H1 (cell line): ENCODE results near the gene PLSCR3. TPM values are rescaled to one million over a fixed set of nuclear protein-coding genes. Genes with fewer than 3 reads are reported as not detected.

Source experiments
- CTCF ChIA-PET: fragments of 300-600 bp; sonication (Branson Sonifier 250); formaldehyde crosslinking; loops from one replicate; lab custom pipeline; 2021; ENCODE audit not compliant: partially characterized antibody; lab: Charles Lee
- POLR2A ChIA-PET: fragments of 300-600 bp; sonication (Branson Sonifier 250); formaldehyde crosslinking; loops from one replicate; lab custom pipeline; 2021; ENCODE audit warnings: inconsistent platforms; ENCODE audit not compliant: partially characterized antibody; lab: Charles Lee
- DNase-seq, 2 experiments: peaks; one replicate each; pipeline versions ENCODE4 v3.0.0 to v3.0.0-alpha.2; 2010 to 2022; ENCODE audit warnings: low spot score in 2 of 2, low read depth in 1 of 2, mixed read lengths in 1 of 2
- FAIRE-seq: peaks from 2 replicates; lab custom pipeline; 2011; peaks lifted over from hg19 to GRCh38; lab: Jason Lieb, UNC
- H2AFZ ChIP-seq: 2 replicates; pipeline ENCODE4 v1.8.1; 2012; ENCODE audit warnings: low read length, inconsistent platforms
- H2AK5ac ChIP-seq: 2 replicates; pipeline ENCODE4 v1.6.1; 2013; ENCODE audit warnings: low read depth, low read length
- H2BK120ac ChIP-seq: replicated peaks from 2 replicates; pipeline ENCODE3; 2013; ENCODE audit warnings: low read depth, low read length, inconsistent platforms
- H2BK12ac ChIP-seq: 2 replicates; pipeline ENCODE4 v1.6.1; 2013; ENCODE audit warnings: low read depth, low read length
- H2BK15ac ChIP-seq: 2 replicates; pipeline ENCODE4 v1.6.1; 2013; ENCODE audit warnings: low read length
- H2BK20ac ChIP-seq: 2 replicates; pipeline ENCODE4 v1.6.1; 2013; ENCODE audit warnings: low read length
- H2BK5ac ChIP-seq: 2 replicates; pipeline ENCODE4 v1.6.1; 2013; ENCODE audit warnings: low read depth, low read length
- H3K14ac ChIP-seq: 2 replicates; pipeline ENCODE4 v1.6.1; 2013; ENCODE audit warnings: inconsistent platforms; ENCODE audit not compliant: insufficient read length
- H3K18ac ChIP-seq: 2 replicates; pipeline ENCODE4 v1.6.1; 2013; ENCODE audit warnings: low read length; ENCODE audit errors: extremely low read depth
- H3K23ac ChIP-seq: 2 replicates; pipeline ENCODE4 v1.6.1; 2013; ENCODE audit warnings: inconsistent platforms; ENCODE audit not compliant: insufficient read length
- H3K23me2 ChIP-seq: 2 replicates; pipeline ENCODE4 v1.6.1; 2013; ENCODE audit warnings: low read depth, low read length
- H3K27ac ChIP-seq: 2 replicates; pipeline ENCODE4 v1.6.1; 2011; ENCODE audit warnings: low read depth, low read length, inconsistent platforms
- H3K27me3 ChIP-seq, 4 experiments: replicated peaks in 1 of 4; 1 replicate in 1 of 4; 2 replicates in 3 of 4; pipeline versions ENCODE4 v1.6.1 to v1.8.1; 2011 to 2013; ENCODE audit warnings: low read length in 3 of 4, mild to moderate bottlenecking in 3 of 4, inconsistent platforms in 2 of 4, mixed read lengths in 2 of 4, moderate library complexity in 1 of 4; ENCODE audit not compliant: control insufficient read depth in 3 of 4, insufficient read depth in 3 of 4; ENCODE audit errors: extremely low read depth in 1 of 4
- H3K36me3 ChIP-seq, 4 experiments: 2 replicates each; pipeline versions ENCODE4 v1.6.1 to v1.8.1; 2011 to 2013; ENCODE audit warnings: mild to moderate bottlenecking in 4 of 4, low read length in 3 of 4, moderate library complexity in 2 of 4, control low read depth in 1 of 4, inconsistent platforms in 1 of 4; ENCODE audit not compliant: insufficient read depth in 4 of 4, control insufficient read depth in 2 of 4
- H3K4ac ChIP-seq: replicated peaks from 2 replicates; pipeline ENCODE3; 2013; ENCODE audit warnings: low read length, low read depth, mixed read lengths, inconsistent platforms; ENCODE audit not compliant: insufficient read length
- H3K4me1 ChIP-seq, 4 experiments: replicated peaks in 1 of 4; 1 replicate in 1 of 4; 2 replicates in 3 of 4; pipeline versions ENCODE4 v1.6.1 to v1.8.1; 2011 to 2013; ENCODE audit warnings: low read length in 3 of 4, inconsistent platforms in 2 of 4, mixed read lengths in 1 of 4; ENCODE audit not compliant: insufficient read depth in 4 of 4, control insufficient read depth in 3 of 4
- H3K4me2 ChIP-seq, 2 experiments: 2 replicates each; pipeline versions ENCODE4 v1.6.1 to v1.8.1; 2011 to 2013; ENCODE audit warnings: low read depth in 2 of 2, low read length in 2 of 2, control low read depth in 1 of 2, inconsistent platforms in 1 of 2, mild to moderate bottlenecking in 1 of 2; ENCODE audit not compliant: insufficient read depth in 1 of 2
- H3K4me3 ChIP-seq, 4 experiments: fragments of 200-600, 300-600 bp in 1 of 4; sonication (generic), shearing (Covaris generic), sonication (Bioruptor Twin) in 1 of 4; 2 replicates each; pipeline versions ENCODE4 v1.5.1 to v1.8.1; 2011 to 2016; ENCODE audit warnings: low read length in 4 of 4, low read depth in 3 of 4, control low read depth in 2 of 4, inconsistent platforms in 2 of 4, mild to moderate bottlenecking in 2 of 4, mixed read lengths in 1 of 4, moderate library complexity in 1 of 4; ENCODE audit not compliant: insufficient read depth in 2 of 4; ENCODE audit errors: extremely low read depth in 1 of 4
- H3K56ac ChIP-seq: replicated peaks from 2 replicates; pipeline ENCODE3; 2013; ENCODE audit warnings: low read depth, mild to moderate bottlenecking, mixed read lengths, low read length, inconsistent platforms; ENCODE audit not compliant: insufficient read length
- H3K79me1 ChIP-seq: 2 replicates; pipeline ENCODE4 v1.6.1; 2013; ENCODE audit warnings: low read depth, low read length, control low read depth
- H3K79me2 ChIP-seq, 2 experiments: 2 replicates each; pipeline versions ENCODE4 v1.6.1 to v1.8.1; 2012 to 2013; ENCODE audit warnings: low read length in 2 of 2, mild to moderate bottlenecking in 2 of 2, inconsistent platforms in 1 of 2; ENCODE audit not compliant: insufficient read depth in 2 of 2, control insufficient read depth in 1 of 2
- H3K9ac ChIP-seq, 4 experiments: replicated peaks in 1 of 4; 1 replicate in 1 of 4; 2 replicates in 3 of 4; pipeline versions ENCODE4 v1.6.1 to v1.8.1; 2011 to 2013; ENCODE audit warnings: low read depth in 3 of 4, low read length in 3 of 4, control low read depth in 2 of 4, mild to moderate bottlenecking in 2 of 4, moderate library complexity in 2 of 4, inconsistent platforms in 1 of 4; ENCODE audit errors: extremely low read depth in 1 of 4
- H3K9me3 ChIP-seq, 2 experiments: 2 replicates each; pipeline versions ENCODE4 v1.6.1 to v1.8.1; 2012 to 2013; ENCODE audit warnings: mild to moderate bottlenecking in 2 of 2, moderate library complexity in 2 of 2, control low read depth in 1 of 2, inconsistent platforms in 1 of 2, low read depth in 1 of 2, low read length in 1 of 2, mixed read lengths in 1 of 2; ENCODE audit not compliant: insufficient read depth in 2 of 2
- H4K20me1 ChIP-seq, 2 experiments: replicated peaks in 1 of 2; 2 replicates each; pipeline versions ENCODE3 to v1.8.1; 2011 to 2013; ENCODE audit warnings: inconsistent platforms in 2 of 2, low read length in 2 of 2, mild to moderate bottlenecking in 1 of 2; ENCODE audit not compliant: insufficient read depth in 2 of 2, control insufficient read depth in 1 of 2
- H4K5ac ChIP-seq: 2 replicates; pipeline ENCODE4 v1.6.1; 2013; ENCODE audit warnings: low read length, low read depth, mixed read lengths, inconsistent platforms; ENCODE audit not compliant: insufficient read length
- H4K8ac ChIP-seq: 2 replicates; pipeline ENCODE4 v1.8.0; 2013; ENCODE audit warnings: mild to moderate bottlenecking, moderate library complexity, low read length, inconsistent platforms; ENCODE audit not compliant: insufficient read depth; ENCODE audit errors: extremely low read depth
- H4K91ac ChIP-seq: replicated peaks from 2 replicates; pipeline ENCODE3; 2013; ENCODE audit warnings: low read length, mixed read lengths, inconsistent platforms; ENCODE audit not compliant: insufficient read length
- BACH1 ChIP-seq: IDR thresholded peaks from 2 replicates; pipeline ENCODE4 v1.6.1; 2012; ENCODE audit warnings: low read length, improper control_type of control experiment
- CBX8 ChIP-seq: fragments of 300-800, 300-1000 bp; sonication (generic); IDR thresholded peaks from 2 replicates; pipeline ENCODE4 v1.7.1; 2016; ENCODE audit warnings: low read depth, low read length, borderline replicate concordance
- CREB1 ChIP-seq: IDR thresholded peaks from 2 replicates; pipeline ENCODE4 v1.6.1; 2012; ENCODE audit warnings: inconsistent platforms
- EGR1 ChIP-seq: IDR thresholded peaks from 2 replicates; pipeline ENCODE4 v1.6.1; 2011; ENCODE audit warnings: low read depth, low read length, borderline replicate concordance
- GTF2F1 ChIP-seq: IDR thresholded peaks from 2 replicates; pipeline ENCODE4 v1.6.1; 2012; ENCODE audit warnings: low read depth, low read length, improper control_type of control experiment, borderline replicate concordance
- KDM5A ChIP-seq: fragments of 200-600 bp; IDR thresholded peaks from 2 replicates; pipeline ENCODE4 v1.7.1; 2012; ENCODE audit warnings: mild to moderate bottlenecking, low read length, inconsistent platforms, mixed read lengths
- NANOG ChIP-seq: IDR thresholded peaks from 2 replicates; pipeline ENCODE4 v1.6.1; 2011; ENCODE audit warnings: low read length, low read depth, mild to moderate bottlenecking, inconsistent platforms; ENCODE audit not compliant: insufficient read depth, poor library complexity, severe bottlenecking
- POU5F1 ChIP-seq: IDR thresholded peaks from 2 replicates; pipeline ENCODE4 v1.6.1; 2011; ENCODE audit warnings: low read depth, mild to moderate bottlenecking, low read length, moderate library complexity
- RBBP5 ChIP-seq: IDR thresholded peaks from 2 replicates; pipeline ENCODE4 v1.7.1; 2012; ENCODE audit warnings: low read depth, mild to moderate bottlenecking, inconsistent platforms, low read length, moderate library complexity, borderline replicate concordance
- SP1 ChIP-seq: IDR thresholded peaks from 2 replicates; pipeline ENCODE4 v1.6.1; 2011; ENCODE audit warnings: low read depth, low read length
- TBP ChIP-seq: IDR thresholded peaks from 2 replicates; pipeline ENCODE4 v1.6.1; 2011; ENCODE audit warnings: low read depth, low read length, improper control_type of control experiment
- TCF12 ChIP-seq: IDR thresholded peaks from 2 replicates; pipeline ENCODE4 v1.6.1; 2011; ENCODE audit warnings: low read depth, mild to moderate bottlenecking, low read length
- YY1 ChIP-seq: IDR thresholded peaks from 2 replicates; pipeline ENCODE4 v1.6.1; 2011; ENCODE audit warnings: low read depth, mild to moderate bottlenecking, low read length
- WGBS, 2 experiments: shearing (Covaris generic) in 1 of 2; methylation state at CpG; one replicate each; pipeline versions ENCODE4 v1.1.6 to v1.1.7; 2013 to 2015; ENCODE audit warnings: low lambda C conversion rate in 2 of 2, mixed read lengths in 2 of 2, inconsistent platforms in 1 of 2, low coverage in 1 of 2, missing lambda C conversion rate in 1 of 2; ENCODE audit not compliant: insufficient replicate concordance in 2 of 2, insufficient coverage in 1 of 2, insufficient read length in 1 of 2; ENCODE audit errors: extremely low coverage in 1 of 2, missing lambda C conversion rate in 1 of 2; 5-methylcytosine and 5-hydroxymethylcytosine counted together
- polyA plus RNA-seq, 7 experiments: library from polyadenylated mRNA; depleted of rRNA in 3 of 7; stranded (reverse) in 5 of 7; unstranded in 2 of 7; fragments of >200 nt in 5 of 7; fragments of 200-250 nt in 2 of 7; gene quantifications; 1 replicate in 5 of 7; 2 replicates in 1 of 7; 4 replicates in 1 of 7; pipeline versions ENCODE4 v1.2.1 to v1.2.3, GENCODE V29; 2011 to 2013; ENCODE audit warnings: missing spikeins in 2 of 7, mixed read lengths in 2 of 7
- total RNA-seq: library from RNA; stranded (reverse); fragmentation: NEBNext Ultra II Directional; extraction: Animal tissue kit (Norgen Biotek cat#: 25700); gene quantifications from 2 replicates; pipeline ENCODE4 v1.2.1, GENCODE V29; 2021

PLSCR3 gene
- total and polyA plus RNA-seq, 2 of the 8 experiments (the other 6 are each of a cell fraction or from before 2014, with no cell fraction given): 36.1 to 38.7 TPM

- Histone ChIP-seq H3K23me2 (peaks cover 31% of the 10 kb centered on the region), H3K14ac (no peak overlapping the region), H3K9ac (peak overlapping the region in 1 of 4 experiments; percentile 3; a peak in 3 of 7 replicates), H2BK5ac (peak overlapping the region; percentile 80; the same call in 1 of the 2 replicates), H3K79me2 (no peaks in the 10 kb centered on the region), H2BK15ac (no peak overlapping the region), H2BK20ac (peak overlapping the region; percentile 82; the same call in 1 of the 2 replicates), H3K36me3 (no peaks in the 10 kb centered on the region), H3K79me1 (no peaks in the 10 kb centered on the region), H4K20me1 (no peaks in the 10 kb centered on the region), H2BK120ac (no peak overlapping the region), H3K4me2 (peak overlapping the region; percentile 91), H2AFZ (no peak overlapping the region), H3K56ac (no peak overlapping the region), H3K27ac (no peak overlapping the region), H4K91ac (peak overlapping the region; percentile 94), H2BK12ac (peak overlapping the region; percentile 99), H4K8ac (peak overlapping the region; percentile 30; the same call in 1 of the 2 replicates), H3K18ac (peak overlapping the region; percentile 97), H3K27me3 (peaks cover 2 to 19% (median 12%) of the 10 kb centered on the region in 4 experiments; a peak in 6 of 7 replicates), H3K4me3 (peak overlapping the region; percentile 50 to 83 (median 67)), H4K5ac (no peak overlapping the region), H3K4ac (peak overlapping the region; percentile 24), H3K9me3 (no peaks in the 10 kb centered on the region), H3K4me1 (peaks cover 0 to 29% (median 15%) of the 10 kb centered on the region in 4 experiments; a peak in 6 of 7 replicates), H3K23ac (no peak overlapping the region), H2AK5ac (peak overlapping the region; percentile 48; the same call in 1 of the 2 replicates)
- 4% methylated on average over 18 of the region's 48 CpGs; no CpG with 5 or more reads in 1 of the 2 experiments for WGBS, 2 experiments
- ChIA-PET CTCF (interaction anchor here (0.7 to 5.1 kb wide), 16 partner anchors 8 to 84 kb away, joined by 3 to 56 read pairs (median 8); partner anchors contain the start of genes KCTD11, TMEM256, TMEM95 and ZBTB4), POLR2A (interaction anchor here (0.9 to 15.5 kb wide), 11 partner anchors 7 to 249 kb away, joined by 3 to 339 read pairs (median 5); partner anchors contain the start of genes CHRNB1, NEURL4, NLGN2 and POLR2A)
- DNase-seq (peak in 1 of 2 experiments; percentile 93), FAIRE-seq (no peak)
- TF ChIP-seq GTF2F1: no peak
- TF ChIP-seq CBX8: no peak
- TF ChIP-seq YY1: peak; percentile 56; the same call in 1 of the 2 replicates
- TF ChIP-seq CREB1: 0 out of 2 replicates have a peak, but pooled peaks have one; percentile 6
- TF ChIP-seq TCF12: no peak
- TF ChIP-seq POU5F1: no peak
- 0 out of 2 replicates have a peak, but pooled peaks have one; percentile 11 for TF ChIP-seq SP1
- TF ChIP-seq EGR1: no peak
- TF ChIP-seq TBP: no peak
- no peak for TF ChIP-seq KDM5A
- TF ChIP-seq NANOG: no peak
- TF ChIP-seq BACH1: no peak
- no peak for TF ChIP-seq RBBP5
Measured at GRCh38 chr17:7437950-7438614, 43.8 kb upstream of the PLSCR3 start.
